Tibial nerve (tissue), 4 donors: ENCODE data around the gene DYNLRB1. TPM values are rescaled to one million over a fixed set of nuclear protein-coding genes. Genes with fewer than 3 reads are reported as not detected.

Experiments used
- DNase-seq, 2 donors: peaks; one replicate each; pipeline ENCODE4 v3.0.0-alpha.2; 2019; ENCODE audit warnings: low spot score in 2 of 2
- H3K27ac ChIP-seq, 4 donors: fragments of 200-600 bp; sonication (generic) in 3 of 4; one replicate each; pipeline ENCODE4 v1.5.1; 2017 to 2019; ENCODE audit warnings: mild to moderate bottlenecking in 1 of 4
- H3K27me3 ChIP-seq, 2 donors: fragments of 200-600 bp; sonication (generic) in 1 of 2; one replicate each; pipeline versions ENCODE4 v1.5.1 to v1.6.0; 2017 to 2019
- H3K36me3 ChIP-seq, 3 donors: fragments of 200-600 bp; sonication (generic); one replicate each; pipeline ENCODE4 v1.5.1; 2018 to 2019
- H3K4me1 ChIP-seq, 4 donors: fragments of 200-600 bp; sonication (generic) in 3 of 4; one replicate each; pipeline ENCODE4 v1.5.1; 2017 to 2019
- H3K4me3 ChIP-seq, 4 donors: fragments of 200-600 bp; sonication (generic) in 3 of 4; one replicate each; pipeline ENCODE4 v1.5.1; 2017 to 2019; ENCODE audit warnings: mild to moderate bottlenecking in 1 of 4, moderate library complexity in 1 of 4
- H3K9me3 ChIP-seq, 4 donors: fragments of 200-600 bp; sonication (generic) in 3 of 4; one replicate each; pipeline ENCODE4 v1.5.1; 2017 to 2019
- CTCF ChIP-seq, 5 experiments: fragments of 200-600 bp in 3 of 5; fragments of 450-650 bp in 2 of 5; sonication (generic) in 3 of 5; IDR thresholded peaks; one replicate each; pipeline ENCODE4 v1.5.1; 2016 to 2019; ENCODE audit warnings: antibody characterized with exemption in 5 of 5, mild to moderate bottlenecking in 3 of 5, moderate library complexity in 2 of 5
- EP300 ChIP-seq, 2 donors: sonication (generic); formaldehyde crosslinking; IDR thresholded peaks; one replicate each; pipeline ENCODE4 v1.6.1; 2017; ENCODE audit warnings: antibody characterized with exemption in 2 of 2, mild to moderate bottlenecking in 1 of 2
- POLR2A ChIP-seq, 2 donors: fragments of 450-650 bp; IDR thresholded peaks; one replicate each; pipeline ENCODE4 v1.6.1; 2017; ENCODE audit warnings: antibody characterized with exemption in 2 of 2, mild to moderate bottlenecking in 2 of 2, moderate library complexity in 2 of 2
- WGBS, 2 donors: methylation state at CpG; one replicate each; pipeline ENCODE4 v1.1.5; 2018; 5-methylcytosine and 5-hydroxymethylcytosine counted together
- total RNA-seq, 4 donors: library from RNA; depleted of rRNA; stranded (reverse); fragments of >200 nt; gene quantifications; one replicate each; pipeline ENCODE4 v1.1.0, GENCODE V29; 2016

Gene DYNLRB1
- total RNA-seq, 4 donors from 2014 or later: 145 to 188 (median 170) TPM

GRCh38 chr20:34553366-34553867, 37.2 kb downstream of the DYNLRB1 start:
- H3K9me3 ChIP-seq: no peaks in the 10 kb centered on the region
- H3K36me3 ChIP-seq: no peaks in the 10 kb centered on the region
- peak overlapping the region in 3 of 4 donors; percentile 15 to 68 (median 34) for H3K27ac ChIP-seq
- WGBS, 2 donors: 35 to 41% methylated on average over 4 of the region's 4 CpGs
- no peak for DNase-seq
- no peak for TF ChIP-seq CTCF (IDR thresholded peaks at IDR 0.05)
- no peak for TF ChIP-seq EP300 (IDR thresholded peaks at IDR 0.05)
- no peak for TF ChIP-seq POLR2A (IDR thresholded peaks at IDR 0.05)
- no peak overlapping the region for H3K4me3 ChIP-seq
- H3K4me1 ChIP-seq: peaks cover 0 to 15% (median 6%) of the 10 kb centered on the region in 4 donors
- H3K27me3 ChIP-seq: no peaks in the 10 kb centered on the region

- H3K4me3 ChIP-seq: peak overlapping the region; percentile 69 to 94 (median 80)
- H3K36me3 ChIP-seq: peaks cover 0 to 10% (median 0%) of the 10 kb centered on the region in 3 donors
- 37 to 38% methylated on average over 11 of the region's 11 CpGs for WGBS, 2 donors
- H3K27me3 ChIP-seq: no peaks in the 10 kb centered on the region
- H3K4me1 ChIP-seq: peaks cover 0 to 29% (median 9%) of the 10 kb centered on the region in 4 donors
- DNase-seq: no peak
- TF ChIP-seq EP300 (IDR thresholded peaks at IDR 0.05): no peak
- no peak for TF ChIP-seq CTCF (IDR thresholded peaks at IDR 0.05)
- TF ChIP-seq POLR2A (IDR thresholded peaks at IDR 0.05): no peak
- no peaks in the 10 kb centered on the region for H3K9me3 ChIP-seq
- H3K27ac ChIP-seq: peak overlapping the region; percentile 95 to 99 (median 98)
Observed at GRCh38 chr20:34557936-34558319, 41.7 kb downstream of the DYNLRB1 start.

GRCh38 chr20:34558320-34559218, 42.3 kb downstream of the DYNLRB1 start, which contains the start of gene MAP1LC3A:
Gene MAP1LC3A, plus strand, starts transcription at chr20:34558718. Its CDS starts 151 bp downstream, at chr20:34558869.
- Histone ChIP-seq H3K9me3 (no peaks in the 10 kb centered on the region), H3K4me1 (peaks cover 0 to 27% (median 8%) of the 10 kb centered on the region in 4 donors), H3K27me3 (no peaks in the 10 kb centered on the region), H3K27ac (peak within 1 kb of the TSS; percentile 95 to 99 (median 98)), H3K36me3 (peaks cover 0 to 15% (median 0%) of the 10 kb centered on the region in 3 donors), H3K4me3 (peak within 1 kb of the TSS; percentile 69 to 94 (median 80))
- peak; percentile 92 to 95 for DNase-seq
- 2 to 6% methylated on average over 39 to 48 of the region's 103 CpGs for WGBS, 2 donors
- peak; percentile 59 to 94 for TF ChIP-seq POLR2A (IDR thresholded peaks at IDR 0.05)
- peak; percentile 51 to 90 for TF ChIP-seq EP300 (IDR thresholded peaks at IDR 0.05)
- TF ChIP-seq CTCF (IDR thresholded peaks at IDR 0.05): peak in 2 of 5 experiments; percentile 15 to 39

GRCh38 chr20:34559311-34560140, 43.3 kb downstream of the DYNLRB1 start:
- WGBS, 2 donors: 17 to 20% methylated on average over 33 to 35 of the region's 43 CpGs

More at GRCh38 chr20:34559311-34560140, 43.3 kb downstream of the DYNLRB1 start:
- Histone ChIP-seq H3K27me3 (no peaks in the 10 kb centered on the region), H3K9me3 (no peaks in the 10 kb centered on the region), H3K27ac (peak overlapping the region; percentile 95 to 99 (median 98)), H3K4me1 (peaks cover 0 to 22% (median 6%) of the 10 kb centered on the region in 4 donors), H3K4me3 (peak overlapping the region; percentile 69 to 94 (median 80)), H3K36me3 (peaks cover 0 to 15% (median 0%) of the 10 kb centered on the region in 3 donors)
- TF ChIP-seq CTCF (IDR thresholded peaks at IDR 0.05) (peak in 1 of 5 experiments; percentile 19), POLR2A (IDR thresholded peaks at IDR 0.05) (no peak), EP300 (IDR thresholded peaks at IDR 0.05) (no peak)
- peak in 1 of 2 donors; percentile 14 for DNase-seq
